HG02870 (cell line): ENCODE results near the gene MRPS6.

Source experiments
- ATAC-seq: cut with Tn5 transposase; IDR thresholded peaks from one replicate; pipeline ENCODE4 v1.9.1; 2021; ENCODE audit warnings: mild to moderate bottlenecking, moderate library complexity; ENCODE audit not compliant: unreplicated experiment

MRPS6 gene

DNA sequence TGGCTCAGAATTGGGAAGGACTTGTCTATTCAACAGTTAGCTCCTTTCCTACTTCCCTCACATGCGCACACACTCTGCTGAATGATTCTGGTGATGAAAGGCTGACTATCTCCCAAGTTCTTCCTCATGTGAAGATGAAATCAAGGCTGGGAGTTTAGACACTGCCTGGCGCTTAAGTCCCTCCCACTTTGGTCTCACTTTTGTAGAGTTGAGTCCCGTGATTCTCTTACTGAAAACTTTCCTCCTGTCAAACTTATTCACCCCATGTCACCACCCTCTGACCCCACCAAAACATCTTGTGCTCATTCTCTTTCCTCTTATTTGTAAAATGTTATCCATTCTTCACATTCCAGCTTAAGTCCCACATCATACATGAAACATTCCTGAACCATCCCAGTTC lies 8.4 kb upstream of the MRPS6 start:
- ATAC-seq, result no peak

- no peak for ATAC-seq
Measured at GRCh38 chr21:34071683-34072082, 1.7 kb upstream of the MRPS6 start.

- no peak for ATAC-seq
Measured at GRCh38 chr21:34072145-34073031, 990 bp upstream of the MRPS6 start.

- peak; percentile 39 for ATAC-seq
Measured at GRCh38 chr21:34073749-34074282, 438 bp downstream of the MRPS6 start.

GRCh38 chr21:34074283-34075090 lies 1.1 kb downstream of the MRPS6 start:
- no peak for ATAC-seq

- ATAC-seq, result no peak
Measured at GRCh38 chr21:34075091-34075425, 1.7 kb downstream of the MRPS6 start.

- ATAC-seq, result no peak
Measured at GRCh38 chr21:34075760-34076660, 2.6 kb downstream of the MRPS6 start.

GRCh38 chr21:34076835-34077234 lies 3.5 kb downstream of the MRPS6 start:
- ATAC-seq, result no peak

GRCh38 chr21:34077888-34078287 lies 4.5 kb downstream of the MRPS6 start:
- ATAC-seq, result no peak

DNA sequence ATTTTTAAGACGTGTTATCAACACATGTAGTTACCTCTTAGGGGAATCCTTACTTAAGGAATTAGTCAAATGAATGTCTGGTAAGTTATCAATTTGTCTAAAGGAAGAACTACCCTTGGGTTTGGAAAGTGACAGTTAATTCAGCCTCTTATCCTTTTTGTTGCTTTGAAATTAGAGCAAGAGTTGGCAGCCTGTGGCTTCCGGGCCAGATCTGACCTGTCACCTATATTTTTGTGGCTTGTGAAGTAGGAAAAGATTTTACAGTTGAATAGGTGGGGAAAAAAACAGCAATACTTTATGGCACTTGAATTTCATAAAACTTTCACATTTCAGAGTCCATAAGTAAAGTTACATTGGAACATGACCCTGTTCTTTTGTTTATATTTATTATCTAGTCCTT lies 5.5 kb downstream of the MRPS6 start:
- ATAC-seq, result no peak

DNA sequence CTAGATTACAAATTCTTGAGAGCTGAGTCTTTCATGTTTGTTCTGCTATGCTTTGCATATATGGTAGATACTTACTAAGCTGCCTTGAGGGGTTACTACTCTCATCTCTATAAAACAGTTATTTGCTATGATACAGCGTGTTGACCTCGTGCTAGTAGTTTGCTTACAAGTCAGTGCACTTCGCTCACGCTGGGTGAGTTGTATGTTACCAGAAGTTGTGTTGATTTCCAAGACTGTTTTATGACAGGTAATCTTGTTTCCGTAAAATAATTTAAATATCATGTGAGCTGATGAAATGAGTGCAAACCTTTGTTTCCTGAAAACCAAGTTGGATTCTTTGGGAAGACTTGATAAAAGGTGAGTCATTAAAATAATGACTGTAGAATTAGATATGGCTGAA lies 7.3 kb downstream of the MRPS6 start:
- no peak for ATAC-seq

GRCh38 chr21:34082769-34083168 lies 9.4 kb downstream of the MRPS6 start:
- ATAC-seq, result no peak

DNA sequence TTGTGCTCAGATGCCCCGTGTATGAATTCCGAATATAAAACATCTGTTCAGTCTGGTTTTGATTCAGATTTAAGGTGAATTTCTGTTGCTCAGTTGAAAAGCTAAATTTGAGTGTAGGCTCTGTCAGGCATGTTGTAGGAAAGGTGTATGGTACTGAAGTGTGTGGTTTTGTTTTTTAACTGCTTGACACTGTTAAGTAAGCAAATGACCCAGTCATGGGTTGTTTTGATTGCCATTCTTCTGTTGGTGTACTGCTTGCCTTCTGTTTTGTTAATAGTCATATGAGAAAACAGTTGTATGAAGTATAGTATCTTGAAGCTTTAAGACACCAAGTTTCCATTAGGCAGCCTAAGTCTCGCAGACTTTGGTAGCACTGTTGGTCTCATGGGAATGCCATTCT lies 10.0 kb downstream of the MRPS6 start:
- ATAC-seq, result no peak

GRCh38 chr21:34085129-34085528 lies 11.8 kb downstream of the MRPS6 start:
- no peak for ATAC-seq

DNA sequence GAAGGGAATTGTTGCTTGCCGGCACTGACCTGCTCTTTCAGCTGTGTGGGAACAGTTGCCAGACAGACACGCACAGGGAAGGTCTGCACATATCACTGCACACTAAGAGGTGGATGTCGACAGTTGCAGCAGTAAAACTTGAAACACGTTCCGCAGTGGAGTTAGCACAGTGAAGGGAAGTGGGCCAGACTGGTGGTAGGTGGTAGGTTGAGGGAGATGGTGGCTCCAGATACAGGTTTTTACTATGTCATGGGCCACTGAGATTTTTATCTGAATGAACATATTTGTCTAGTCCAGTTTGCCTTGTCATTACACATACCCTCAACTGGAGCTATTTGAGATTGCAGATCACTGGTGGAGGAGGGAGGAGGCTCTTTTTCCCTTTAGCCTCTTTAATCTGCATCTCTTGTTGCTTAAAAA lies 13.5 kb downstream of the MRPS6 start:
- no peak for ATAC-seq

DNA sequence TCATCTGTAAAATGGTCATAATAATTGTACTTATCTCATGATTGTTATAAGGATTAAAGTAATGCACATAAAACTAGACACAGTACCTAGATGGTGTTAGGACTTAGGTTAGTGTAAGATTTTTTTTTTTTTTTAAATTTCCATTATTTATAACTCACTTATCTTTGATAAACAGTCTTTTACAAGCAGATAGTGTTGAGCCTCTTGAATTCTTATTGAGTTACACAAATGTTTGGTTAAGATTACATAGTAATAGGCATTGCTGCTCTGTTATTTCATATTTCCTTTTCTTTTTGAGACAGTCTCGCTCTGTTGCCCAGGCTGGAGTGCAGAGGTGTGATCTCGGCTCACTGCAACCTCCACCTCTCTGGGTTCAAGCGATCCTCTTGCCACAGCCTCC lies 15.4 kb downstream of the MRPS6 start:
- ATAC-seq, result no peak

GRCh38 chr21:34091032-34091431 lies 17.7 kb downstream of the MRPS6 start:
- no peak for ATAC-seq

GRCh38 chr21:34091607-34092006 lies 18.2 kb downstream of the MRPS6 start:
- no peak for ATAC-seq

GRCh38 chr21:34092262-34092921 lies 19.0 kb downstream of the MRPS6 start:
- ATAC-seq, result no peak

GRCh38 chr21:34093083-34093482 lies 19.7 kb downstream of the MRPS6 start:
- no peak for ATAC-seq
